ENCODE data around the gene BMP10. TPM values are rescaled to one million over a fixed set of nuclear protein-coding genes. Genes with fewer than 3 reads are reported as not detected.

BMP10 gene
- total RNA-seq (ENCODE audit: low replicate concordance) = not detected in 2 replicates

- H3K27ac Mint-ChIP-seq = no peak within 1 kb of the TSS
- H3K4me1 Mint-ChIP-seq = no peaks in the 10 kb centered on the region
- H3K27me3 Mint-ChIP-seq (ENCODE audit: insufficient read depth, low read depth) = peaks cover 2% of the 10 kb centered on the region
- Histone ChIP-seq H3K4me3 (no peak within 1 kb of the TSS), H3F3A (ENCODE audit: low read depth) (no peaks in the 10 kb centered on the region), H3K9ac (no peak within 1 kb of the TSS), H3K4me2 (no peak within 1 kb of the TSS), H3K27ac (no peak within 1 kb of the TSS), H3K79me2 (ENCODE audit: low read depth) (no peaks in the 10 kb centered on the region), H3K9me3 (ENCODE audit: low read depth) (no peaks in the 10 kb centered on the region), H4K20me1 (ENCODE audit: low read depth) (no peaks in the 10 kb centered on the region), H3K27me3 (no peaks in the 10 kb centered on the region), H2AFZ (replicated peaks) (peak within 1 kb of the TSS; percentile 12), H3K36me3 (no peaks in the 10 kb centered on the region), H3K4me1 (no peaks in the 10 kb centered on the region)
- no peaks in the 10 kb centered on the region for H3K36me3 Mint-ChIP-seq
- DNase-seq (ENCODE audit: low spot score) = no peak
- H3K9me3 Mint-ChIP-seq = no peaks in the 10 kb centered on the region
- H3K4me3 Mint-ChIP-seq = no peak within 1 kb of the TSS
- TF ChIP-seq EZH2 (IDR thresholded peaks at IDR 0.05) (no peak), CTCF (IDR thresholded peaks at IDR 0.05) (no peak), EZH2phosphoT487 (IDR thresholded peaks at IDR 0.05) (no peak)
Observed at GRCh38 chr2:68871159-68871764, at the start of gene BMP10. Gene BMP10, minus strand, starts transcription at chr2:68871397. Its CDS starts 39 bp downstream, at chr2:68871358.

GRCh38 chr2:68920481-68921170, 49.4 kb upstream of the BMP10 start:
- TF ChIP-seq EZH2 (IDR thresholded peaks at IDR 0.05) (no peak), CTCF (IDR thresholded peaks at IDR 0.05) (no peak), EZH2phosphoT487 (IDR thresholded peaks at IDR 0.05) (no peak)
- Mint-ChIP-seq H3K36me3 (no peaks in the 10 kb centered on the region), H3K4me1 (no peaks in the 10 kb centered on the region), H3K9me3 (no peaks in the 10 kb centered on the region), H3K4me3 (no peak overlapping the region), H3K27me3 (ENCODE audit: insufficient read depth, low read depth) (peaks cover 2% of the 10 kb centered on the region), H3K27ac (no peak overlapping the region)
- Histone ChIP-seq H3K4me2 (no peak overlapping the region), H3K27me3 (no peaks in the 10 kb centered on the region), H3F3A (ENCODE audit: low read depth) (no peaks in the 10 kb centered on the region), H3K4me1 (no peaks in the 10 kb centered on the region), H4K20me1 (ENCODE audit: low read depth) (no peaks in the 10 kb centered on the region), H3K9ac (no peak overlapping the region), H3K79me2 (ENCODE audit: low read depth) (no peaks in the 10 kb centered on the region), H3K9me3 (ENCODE audit: low read depth) (no peaks in the 10 kb centered on the region), H3K36me3 (no peaks in the 10 kb centered on the region), H2AFZ (replicated peaks) (no peak overlapping the region), H3K27ac (no peak overlapping the region), H3K4me3 (no peak overlapping the region)
- no peak for DNase-seq (ENCODE audit: low spot score)

GRCh38 chr2:68918497-68918896, 47.3 kb upstream of the BMP10 start:
- no peaks in the 10 kb centered on the region for H3K4me1 Mint-ChIP-seq
- no peak overlapping the region for H3K27ac ChIP-seq
- H3F3A ChIP-seq (ENCODE audit: low read depth) = no peaks in the 10 kb centered on the region
- H3K4me1 ChIP-seq = no peaks in the 10 kb centered on the region
- no peaks in the 10 kb centered on the region for H4K20me1 ChIP-seq (ENCODE audit: low read depth)
- no peak for TF ChIP-seq EZH2 (IDR thresholded peaks at IDR 0.05)
- TF ChIP-seq CTCF (IDR thresholded peaks at IDR 0.05) = no peak
- TF ChIP-seq EZH2phosphoT487 (IDR thresholded peaks at IDR 0.05) = no peak
- no peaks in the 10 kb centered on the region for H3K79me2 ChIP-seq (ENCODE audit: low read depth)
- H3K9me3 Mint-ChIP-seq = no peaks in the 10 kb centered on the region
- H3K27me3 ChIP-seq = no peaks in the 10 kb centered on the region
- H2AFZ ChIP-seq (replicated peaks) = no peak overlapping the region
- no peaks in the 10 kb centered on the region for H3K27me3 Mint-ChIP-seq (ENCODE audit: insufficient read depth, low read depth)
- no peak overlapping the region for H3K4me3 Mint-ChIP-seq
- no peak for DNase-seq (ENCODE audit: low spot score)
- H3K4me3 ChIP-seq = no peak overlapping the region
- H3K27ac Mint-ChIP-seq = no peak overlapping the region
- no peaks in the 10 kb centered on the region for H3K36me3 Mint-ChIP-seq
- H3K4me2 ChIP-seq = no peak overlapping the region
- H3K9me3 ChIP-seq (ENCODE audit: low read depth) = no peaks in the 10 kb centered on the region
- H3K36me3 ChIP-seq = no peaks in the 10 kb centered on the region
- no peak overlapping the region for H3K9ac ChIP-seq

Measured in neural progenitor cell (in vitro differentiated cells).